ENCODE results near the gene C14orf180. TPM values are rescaled to one million over a fixed set of nuclear protein-coding genes. Genes with fewer than 3 reads are reported as not detected.

The C14orf180 gene
- total RNA-seq, 4 donors from 2014 or later: 6.0 to 333 (median 18.2) TPM

DNA sequence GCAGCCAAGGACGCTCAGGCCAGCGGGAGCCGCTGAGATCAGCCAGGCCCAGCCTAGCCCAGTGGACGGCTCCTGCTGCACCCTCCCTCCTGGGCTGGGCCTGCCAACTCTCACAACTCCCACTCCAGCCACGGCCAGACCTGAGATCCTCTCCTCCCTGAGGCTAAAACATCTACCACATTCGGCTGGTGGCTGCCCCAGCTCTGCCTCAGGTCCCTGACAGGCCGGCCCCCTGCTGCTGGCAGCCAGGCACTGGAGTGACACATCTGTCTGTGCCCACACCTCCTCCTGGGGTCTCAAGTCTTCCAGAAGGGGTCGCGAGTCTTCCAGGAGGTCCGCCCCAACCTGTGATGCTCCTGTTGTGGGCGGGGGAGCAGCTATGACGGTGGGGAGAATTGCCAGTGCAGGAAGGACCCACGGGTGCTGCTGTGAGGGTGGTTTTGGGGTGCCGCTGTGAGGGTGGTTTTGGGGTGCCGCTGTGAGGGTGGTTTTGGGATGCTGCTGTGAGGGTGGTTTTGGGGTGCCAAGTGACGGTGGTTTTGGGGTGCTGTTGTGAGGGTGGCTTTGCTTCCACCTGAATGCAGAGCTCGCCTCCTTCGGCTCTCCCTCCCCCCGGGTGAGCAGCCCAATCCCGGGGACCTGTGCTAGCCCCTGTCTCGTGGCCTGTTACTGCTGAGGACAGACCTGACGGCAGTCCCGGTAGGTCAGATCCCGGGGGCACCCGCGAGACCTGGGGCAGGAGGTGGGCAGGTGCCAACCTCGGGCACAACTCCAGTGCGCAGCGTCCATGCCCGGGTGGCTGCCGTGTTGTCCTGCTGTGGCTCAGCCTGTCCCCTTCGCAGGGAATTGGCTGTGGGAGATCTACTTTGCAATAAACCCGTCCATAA lies 27.5 kb upstream of the C14orf180 start:
- TF ChIP-seq, protein P1, sequence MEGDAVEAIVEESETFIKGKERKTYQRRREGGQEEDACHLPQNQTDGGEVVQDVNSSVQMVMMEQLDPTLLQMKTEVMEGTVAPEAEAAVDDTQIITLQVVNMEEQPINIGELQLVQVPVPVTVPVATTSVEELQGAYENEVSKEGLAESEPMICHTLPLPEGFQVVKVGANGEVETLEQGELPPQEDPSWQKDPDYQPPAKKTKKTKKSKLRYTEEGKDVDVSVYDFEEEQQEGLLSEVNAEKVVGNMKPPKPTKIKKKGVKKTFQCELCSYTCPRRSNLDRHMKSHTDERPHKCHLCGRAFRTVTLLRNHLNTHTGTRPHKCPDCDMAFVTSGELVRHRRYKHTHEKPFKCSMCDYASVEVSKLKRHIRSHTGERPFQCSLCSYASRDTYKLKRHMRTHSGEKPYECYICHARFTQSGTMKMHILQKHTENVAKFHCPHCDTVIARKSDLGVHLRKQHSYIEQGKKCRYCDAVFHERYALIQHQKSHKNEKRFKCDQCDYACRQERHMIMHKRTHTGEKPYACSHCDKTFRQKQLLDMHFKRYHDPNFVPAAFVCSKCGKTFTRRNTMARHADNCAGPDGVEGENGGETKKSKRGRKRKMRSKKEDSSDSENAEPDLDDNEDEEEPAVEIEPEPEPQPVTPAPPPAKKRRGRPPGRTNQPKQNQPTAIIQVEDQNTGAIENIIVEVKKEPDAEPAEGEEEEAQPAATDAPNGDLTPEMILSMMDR (IDR thresholded peaks at IDR 0.05; ENCODE audit: low read depth): no peak

DNA sequence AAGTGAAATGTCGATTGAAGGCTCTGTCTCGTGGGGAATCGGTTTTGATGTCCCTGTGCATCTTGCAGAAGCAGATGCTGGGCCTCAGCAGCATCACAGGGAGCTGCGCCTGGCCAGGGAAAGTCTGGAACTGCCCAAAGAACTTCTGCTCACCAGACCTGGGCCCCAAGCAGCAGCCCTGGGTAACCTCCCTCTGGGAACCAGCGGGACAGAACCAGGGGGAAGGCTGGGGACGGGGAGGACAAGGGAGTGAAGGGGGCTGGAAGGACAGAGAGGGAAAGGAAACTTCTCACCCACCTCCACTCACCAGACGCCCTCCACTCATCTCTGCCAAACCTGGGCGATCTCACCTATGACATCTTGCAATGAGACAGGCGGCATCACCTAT lies 26.8 kb upstream of the C14orf180 start:
- TF ChIP-seq, protein P1 (IDR thresholded peaks at IDR 0.05; ENCODE audit: low read depth): no peak

DNA sequence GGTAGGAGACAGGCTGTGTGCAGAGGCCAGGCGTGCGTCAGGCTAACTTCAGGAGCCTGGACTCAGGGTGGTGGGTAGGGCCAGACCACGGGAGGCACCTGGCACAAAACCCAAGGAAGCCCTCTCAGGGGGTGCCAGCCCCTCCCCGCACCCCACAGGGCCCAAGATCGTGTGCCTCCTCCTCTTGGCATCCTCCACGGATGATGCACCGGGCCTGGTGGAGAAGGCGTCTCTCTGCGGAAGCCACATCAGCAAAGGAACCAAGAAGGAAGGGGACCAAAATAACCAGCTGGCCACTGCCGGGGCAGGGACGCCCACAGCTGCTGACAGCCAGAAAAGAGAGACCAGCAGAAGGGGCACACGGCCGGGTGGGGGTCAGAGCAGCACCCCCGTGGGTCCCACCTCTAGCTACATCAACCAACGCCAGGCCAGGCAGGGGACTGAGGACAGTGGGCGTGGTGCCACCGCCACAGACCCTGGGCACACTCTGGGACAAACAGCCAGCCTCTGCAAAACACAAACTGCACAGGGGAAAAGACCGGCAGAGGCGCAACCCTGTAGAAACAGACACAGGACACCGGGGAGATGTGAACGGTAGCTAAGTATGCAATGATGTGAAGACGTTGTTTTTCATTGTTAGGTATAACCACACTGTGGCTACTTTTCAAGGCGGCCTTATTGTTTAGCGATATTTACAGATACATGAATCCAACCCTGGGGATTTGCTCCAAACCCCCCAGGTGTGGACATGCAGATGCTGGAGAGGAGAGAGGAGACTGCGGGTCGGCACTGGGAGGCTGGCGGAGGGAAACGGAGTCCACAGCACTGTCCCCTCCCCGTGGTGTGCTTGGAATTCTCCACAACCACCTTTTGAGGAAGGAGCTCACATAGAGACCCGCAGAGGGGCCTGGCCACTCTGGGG lies 26.1 kb upstream of the C14orf180 start:
- TF ChIP-seq, protein P1 (IDR thresholded peaks at IDR 0.05; ENCODE audit: low read depth): no peak

DNA sequence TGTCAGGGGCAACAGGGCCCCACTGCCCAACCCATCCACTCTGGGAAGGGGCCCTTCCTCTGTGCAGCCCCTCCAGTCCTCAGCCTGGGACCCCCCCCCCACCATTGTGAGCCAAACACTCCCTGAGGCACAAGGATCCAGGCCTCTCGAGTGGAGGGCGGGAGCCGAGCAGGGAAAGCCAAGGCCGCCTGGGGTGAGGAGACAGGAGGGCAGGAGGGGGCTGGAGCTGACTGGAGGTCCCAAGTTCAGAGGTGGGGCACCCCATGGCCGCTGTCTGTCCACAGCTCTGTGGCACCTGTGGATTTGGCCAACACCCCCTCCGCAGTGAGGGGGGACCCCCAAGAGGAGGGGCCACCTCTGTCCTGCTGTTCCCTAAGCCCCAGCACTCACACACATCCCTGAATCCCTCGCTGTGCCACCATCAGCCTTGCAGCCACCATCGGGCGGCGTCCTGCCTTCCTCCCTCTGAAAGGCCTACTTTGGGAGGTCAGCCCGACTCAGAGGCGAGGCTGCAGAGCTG lies 25.4 kb upstream of the C14orf180 start:
- TF ChIP-seq, protein P1 (IDR thresholded peaks at IDR 0.05; ENCODE audit: low read depth): no peak

DNA sequence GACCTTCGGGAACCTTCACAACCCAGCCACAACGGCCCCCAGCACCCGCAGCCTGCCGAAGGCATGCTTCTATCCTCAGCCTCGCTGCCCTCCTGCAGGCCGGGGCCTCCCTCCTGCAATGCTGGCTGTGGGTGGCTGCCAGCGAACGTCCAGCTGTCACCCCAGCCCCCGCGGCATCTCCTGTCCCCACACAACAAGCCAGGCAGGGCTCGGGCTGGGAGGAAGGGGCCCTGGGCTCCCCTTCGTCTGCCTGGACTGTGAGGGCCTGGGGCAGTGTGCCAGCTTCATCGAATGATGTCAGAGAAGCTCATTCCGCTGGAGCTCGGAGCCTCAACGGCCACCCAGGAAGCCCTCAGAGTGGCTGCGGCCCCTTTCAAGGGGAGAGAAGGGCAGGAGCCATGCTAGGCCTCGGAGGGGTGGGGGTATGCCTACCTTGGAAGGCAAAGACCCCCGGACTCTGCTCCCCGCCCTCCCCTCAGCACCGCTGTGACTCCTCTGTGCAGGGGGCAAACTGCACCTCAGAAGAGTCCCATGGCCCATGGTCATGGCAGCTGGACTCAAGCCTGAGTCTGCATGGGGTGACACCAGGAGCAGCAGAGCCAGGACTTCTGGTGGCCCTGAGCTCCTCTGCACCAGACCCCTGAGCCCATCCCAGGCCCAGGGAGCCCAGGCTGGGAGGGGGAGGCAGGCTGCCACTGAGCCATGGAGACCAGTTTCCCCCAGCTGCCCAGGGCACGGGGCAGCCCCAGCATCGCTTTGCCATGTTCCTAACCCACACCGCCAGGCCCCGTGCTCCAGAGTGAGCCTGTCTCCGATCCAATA lies 24.7 kb upstream of the C14orf180 start:
- TF ChIP-seq, protein P1 (IDR thresholded peaks at IDR 0.05; ENCODE audit: low read depth): no peak

DNA sequence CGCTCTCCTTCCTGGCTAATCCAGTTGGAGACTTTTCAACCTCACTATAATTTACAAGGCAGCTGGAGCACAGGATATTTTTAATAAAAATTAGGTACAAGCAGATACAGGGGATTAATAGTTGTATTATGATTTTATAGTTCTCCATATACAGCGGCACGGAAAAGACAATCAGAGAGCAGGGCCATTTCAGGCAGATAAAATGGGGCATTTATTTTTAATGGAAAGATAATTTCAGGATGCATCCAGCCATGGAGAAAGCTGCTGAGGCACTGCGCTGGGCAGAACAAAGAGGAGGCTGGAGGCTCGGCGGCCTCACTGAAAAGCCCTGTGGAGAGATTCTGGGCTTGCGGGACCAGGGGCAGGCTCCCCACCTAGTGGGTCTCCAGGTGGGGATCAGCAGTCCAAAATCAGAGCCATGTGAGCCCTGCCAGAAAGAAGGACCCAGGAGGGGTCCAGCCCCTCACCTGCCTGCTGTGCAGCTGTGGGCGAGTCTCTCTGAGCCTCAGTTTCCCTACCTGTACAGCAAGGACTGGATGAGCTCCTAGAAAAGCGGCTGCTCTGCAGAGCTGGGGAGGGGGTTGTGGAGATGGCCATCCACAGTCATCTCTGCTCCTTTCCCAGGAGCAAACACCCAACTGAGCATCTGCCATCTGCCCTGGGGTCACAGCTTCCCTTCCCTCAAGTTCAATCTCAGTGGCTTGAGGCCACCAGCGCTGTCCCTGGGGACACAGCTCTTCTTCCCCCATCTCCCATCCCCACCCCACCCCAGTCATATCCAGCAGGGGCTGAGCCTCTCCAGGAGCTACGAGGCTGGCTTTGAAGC lies 23.9 kb upstream of the C14orf180 start:
- TF ChIP-seq, protein P1 (IDR thresholded peaks at IDR 0.05; ENCODE audit: low read depth): no peak
